Stromal cell of bone marrow (primary cell): ENCODE measurements around the gene NGLY1.

Experiments used
- DNase-seq: peaks from one replicate; pipeline ENCODE4 v3.0.0-alpha.2; 2012; ENCODE audit warnings: low read depth

NGLY1 gene, protein sequence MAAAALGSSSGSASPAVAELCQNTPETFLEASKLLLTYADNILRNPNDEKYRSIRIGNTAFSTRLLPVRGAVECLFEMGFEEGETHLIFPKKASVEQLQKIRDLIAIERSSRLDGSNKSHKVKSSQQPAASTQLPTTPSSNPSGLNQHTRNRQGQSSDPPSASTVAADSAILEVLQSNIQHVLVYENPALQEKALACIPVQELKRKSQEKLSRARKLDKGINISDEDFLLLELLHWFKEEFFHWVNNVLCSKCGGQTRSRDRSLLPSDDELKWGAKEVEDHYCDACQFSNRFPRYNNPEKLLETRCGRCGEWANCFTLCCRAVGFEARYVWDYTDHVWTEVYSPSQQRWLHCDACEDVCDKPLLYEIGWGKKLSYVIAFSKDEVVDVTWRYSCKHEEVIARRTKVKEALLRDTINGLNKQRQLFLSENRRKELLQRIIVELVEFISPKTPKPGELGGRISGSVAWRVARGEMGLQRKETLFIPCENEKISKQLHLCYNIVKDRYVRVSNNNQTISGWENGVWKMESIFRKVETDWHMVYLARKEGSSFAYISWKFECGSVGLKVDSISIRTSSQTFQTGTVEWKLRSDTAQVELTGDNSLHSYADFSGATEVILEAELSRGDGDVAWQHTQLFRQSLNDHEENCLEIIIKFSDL

GRCh38 chr3:25782938-25783660 is at the start of gene NGLY1:
Gene NGLY1, minus strand, starts transcription at chr3:25783443. Its CDS starts 53 bp downstream, at chr3:25783390.
- DNase-seq: peak; percentile 55

- DNase-seq: no peak
These were observed 48.3 kb upstream of the NGLY1 start for GRCh38 chr3:25831578-25831977.

- DNase-seq: no peak
These were observed 47.4 kb upstream of the NGLY1 start for GRCh38 chr3:25830373-25831280.

- no peak for DNase-seq
These were observed 43.3 kb upstream of the NGLY1 start for GRCh38 chr3:25826510-25826909.

- no peak for DNase-seq
These were observed 40.1 kb upstream of the NGLY1 start for GRCh38 chr3:25823314-25823713.

- DNase-seq: no peak
These were observed 38.7 kb upstream of the NGLY1 start for GRCh38 chr3:25821746-25822573.

GRCh38 chr3:25820816-25821486 is 37.7 kb upstream of the NGLY1 start:
- no peak for DNase-seq

DNA sequence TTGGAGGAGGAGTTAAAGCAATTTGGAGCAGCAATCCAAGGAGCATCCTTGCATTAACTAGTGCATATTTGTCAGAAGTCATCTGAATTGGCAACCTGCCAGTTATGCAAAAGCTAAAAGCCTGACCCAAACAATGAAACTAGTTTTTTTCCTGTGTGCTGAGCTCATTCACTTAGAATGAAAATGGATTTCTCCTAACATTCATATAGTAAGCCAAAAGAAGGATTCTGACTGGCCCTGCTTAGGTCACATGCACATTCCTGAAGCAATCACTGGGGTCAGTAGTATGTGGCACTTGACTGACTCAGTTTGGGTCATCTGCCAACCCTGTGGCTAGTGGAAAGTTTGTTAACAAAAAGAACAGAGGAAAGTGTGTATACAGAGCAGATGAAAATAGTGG is 37.1 kb upstream of the NGLY1 start:
- DNase-seq: peak; percentile 97

DNA sequence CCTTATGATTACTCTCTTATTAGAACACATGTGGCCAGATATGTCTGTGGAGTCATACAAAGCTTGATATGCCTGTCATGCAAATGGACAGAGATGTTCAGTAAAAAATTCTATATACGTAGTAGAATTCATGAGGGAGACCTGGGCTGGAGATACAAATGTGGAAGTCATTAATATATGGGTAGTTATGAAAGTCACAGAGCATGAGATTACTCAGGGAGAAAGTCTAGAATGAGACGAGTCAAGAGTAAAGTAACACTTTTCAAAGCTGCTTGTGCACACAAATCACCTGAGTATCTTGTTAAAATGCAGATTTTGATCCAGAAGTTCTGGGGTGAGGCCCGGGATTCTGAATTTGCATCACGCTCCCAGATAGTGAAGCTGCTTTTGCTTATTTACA is 35.1 kb upstream of the NGLY1 start:
- no peak for DNase-seq

- DNase-seq: no peak
These were observed 34.4 kb upstream of the NGLY1 start for GRCh38 chr3:25817638-25818037.

- no peak for DNase-seq
These were observed 33.9 kb upstream of the NGLY1 start for GRCh38 chr3:25817107-25817506.

GRCh38 chr3:25812644-25813043 is 29.4 kb upstream of the NGLY1 start:
- DNase-seq: no peak

- DNase-seq: no peak
These were observed 21.4 kb upstream of the NGLY1 start for GRCh38 chr3:25804676-25805075.

GRCh38 chr3:25803833-25804232 is 20.6 kb upstream of the NGLY1 start:
- DNase-seq: no peak

DNA sequence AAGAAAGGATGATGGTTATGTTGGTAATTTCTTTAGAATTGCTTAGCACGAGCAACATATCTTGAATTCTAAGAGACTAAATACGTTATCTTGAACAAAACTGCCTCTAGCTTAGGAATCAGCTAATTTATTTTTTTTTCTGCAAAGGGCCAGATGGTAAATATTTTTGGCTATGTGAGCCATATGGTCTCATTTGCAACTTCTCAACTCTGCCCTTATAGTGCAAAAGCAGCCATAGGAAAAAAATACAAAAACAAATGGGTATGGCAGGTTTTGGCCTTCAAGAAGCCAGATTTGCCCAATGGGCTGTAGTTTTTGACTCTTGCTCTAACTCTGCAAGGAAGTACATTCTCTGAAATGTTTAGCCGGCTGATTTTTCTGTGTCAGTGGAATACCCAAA is 18.5 kb upstream of the NGLY1 start:
- DNase-seq: no peak

DNA sequence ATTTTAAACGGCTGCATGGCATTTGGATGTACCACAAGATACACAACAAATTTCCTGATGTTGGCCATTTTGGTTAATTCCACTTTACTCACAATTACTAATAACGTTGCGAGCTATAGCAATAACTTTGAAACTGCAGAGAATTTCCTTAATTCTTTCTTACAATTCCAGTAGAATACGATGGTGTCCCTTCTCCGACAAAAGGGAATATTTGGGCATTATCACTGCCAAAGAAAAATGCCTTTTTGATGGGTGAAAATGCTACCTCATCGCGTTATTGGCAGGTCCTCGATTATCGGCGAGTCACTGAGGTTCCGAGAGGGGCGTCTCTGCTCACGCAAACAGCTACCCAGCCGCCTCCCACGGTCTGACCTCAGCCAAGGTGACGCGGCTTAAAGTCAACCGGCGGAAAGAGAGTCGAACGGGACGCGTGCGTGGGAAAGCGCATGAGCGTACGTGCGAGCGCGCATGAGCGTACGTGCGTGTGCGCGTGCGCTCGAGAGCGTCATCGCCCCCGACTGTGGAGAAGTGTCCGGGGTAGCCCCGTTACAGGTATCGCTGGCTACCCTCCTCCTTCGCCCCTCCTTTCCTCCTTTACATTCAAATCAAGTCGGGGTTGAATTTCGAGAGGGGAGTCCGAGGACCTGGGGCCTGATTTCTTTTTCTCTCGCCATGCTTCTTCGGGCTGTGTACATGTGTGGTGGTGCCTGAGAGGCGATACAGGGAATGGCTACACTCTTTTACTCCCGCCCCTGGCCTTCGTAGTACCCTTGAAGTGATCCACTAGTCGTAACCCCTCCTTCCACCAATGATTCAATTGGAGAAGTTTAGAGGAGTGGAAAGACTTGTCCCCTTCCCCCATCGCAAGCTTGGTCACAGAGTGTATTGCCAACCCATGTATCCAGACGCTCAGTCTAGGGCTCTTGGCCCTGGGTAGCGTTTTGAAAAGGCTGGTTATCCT is 6.6 kb upstream of the NGLY1 start, which contains the start of gene OXSM:
Gene OXSM (plus strand): TSS at position 495 of the 961 bp plus-strand sequence. CDS start 931 bp downstream, outside the sequence.
- DNase-seq: peak; percentile 74

DNA sequence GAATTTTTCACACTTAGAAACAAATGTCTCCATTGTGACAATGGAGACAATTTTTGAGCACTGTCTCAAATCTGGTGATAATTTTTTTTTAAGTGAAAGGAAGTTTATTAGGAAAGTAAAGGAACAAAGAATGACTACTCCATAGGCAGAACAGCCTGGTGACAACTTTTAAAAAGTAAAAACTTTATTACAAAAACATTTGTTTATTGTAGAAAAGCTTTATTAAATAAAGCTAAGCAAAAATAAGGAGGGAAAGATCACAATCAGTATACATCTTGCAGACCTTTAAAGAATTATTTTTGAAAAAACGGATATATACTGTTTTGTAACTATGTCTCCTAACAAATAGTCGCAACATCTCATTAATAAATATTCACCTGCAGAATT is 6.0 kb upstream of the NGLY1 start:
- no peak for DNase-seq

DNA sequence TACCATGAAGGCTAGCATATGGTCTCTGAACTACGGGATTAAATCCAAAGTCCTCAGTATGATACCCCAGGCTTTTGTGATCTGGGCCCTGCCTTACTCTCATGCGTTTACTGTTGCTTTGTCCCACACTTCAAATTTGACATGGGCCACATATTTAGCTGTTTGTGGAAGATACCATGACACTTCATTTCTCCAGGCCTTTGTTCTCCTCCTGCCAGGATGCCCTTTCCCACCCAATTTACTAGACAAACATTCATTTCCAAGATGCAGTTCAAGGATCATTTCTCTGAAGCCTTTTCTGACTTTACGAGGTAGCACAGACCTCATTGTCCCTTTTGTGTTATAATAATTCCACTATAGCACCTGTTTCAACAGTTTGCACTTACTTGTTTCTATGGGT is 4.4 kb upstream of the NGLY1 start:
- no peak for DNase-seq

DNA sequence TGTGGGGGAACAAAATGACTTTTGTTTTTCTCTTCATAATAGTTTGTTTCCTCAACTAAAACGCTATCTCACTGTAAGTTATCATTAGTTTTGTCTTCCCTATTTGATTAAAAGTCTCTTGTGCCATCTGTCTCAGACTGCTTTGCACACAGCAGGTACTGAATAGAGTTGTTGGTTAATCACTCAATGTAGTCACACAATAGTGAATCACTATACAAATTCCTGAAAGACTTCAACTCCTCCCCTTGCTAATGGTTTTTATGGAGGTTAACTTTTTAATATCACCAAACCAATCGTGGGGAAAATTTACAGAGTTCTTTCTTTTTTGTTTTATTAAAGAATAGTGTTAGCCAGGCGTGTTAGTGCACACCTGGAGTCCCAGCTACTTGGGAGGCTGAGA is 2.6 kb upstream of the NGLY1 start:
- DNase-seq: no peak
